Fibroblast of the conjunctiva (primary cell): ENCODE results near the gene TRAPPC10.
"Not testable (repeated sequence)": the region's sequence is repeated elsewhere in the genome, so short reads cannot be mapped to it uniquely, and the experiment has no call there.

Experiments used
- DNase-seq: peaks from one replicate; pipeline ENCODE4 v3.0.0-alpha.2; 2010; ENCODE audit warnings: low read depth

TRAPPC10 gene

DNA sequence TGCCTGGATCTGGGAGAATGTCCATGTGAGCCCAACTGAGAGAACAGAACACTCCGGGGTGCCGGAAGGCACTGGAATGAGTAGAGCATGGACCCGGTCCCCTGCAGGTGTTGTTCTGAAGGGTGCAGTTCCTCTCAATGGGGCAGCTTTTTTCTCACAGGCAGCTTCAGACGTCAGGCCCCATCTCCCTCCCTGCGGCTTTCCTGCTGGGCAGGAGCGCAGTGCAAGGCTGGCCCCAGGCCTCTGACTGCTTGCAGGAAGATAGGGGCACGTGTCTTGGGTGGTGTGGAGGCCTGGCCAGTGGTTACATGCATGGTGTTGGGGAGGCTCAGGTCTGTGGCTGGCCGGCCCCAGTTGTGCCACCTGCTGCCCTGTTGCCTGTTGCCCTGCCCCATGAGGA is 131.9 kb downstream of the TRAPPC10 start:
- not testable (repeated sequence) for DNase-seq

DNA sequence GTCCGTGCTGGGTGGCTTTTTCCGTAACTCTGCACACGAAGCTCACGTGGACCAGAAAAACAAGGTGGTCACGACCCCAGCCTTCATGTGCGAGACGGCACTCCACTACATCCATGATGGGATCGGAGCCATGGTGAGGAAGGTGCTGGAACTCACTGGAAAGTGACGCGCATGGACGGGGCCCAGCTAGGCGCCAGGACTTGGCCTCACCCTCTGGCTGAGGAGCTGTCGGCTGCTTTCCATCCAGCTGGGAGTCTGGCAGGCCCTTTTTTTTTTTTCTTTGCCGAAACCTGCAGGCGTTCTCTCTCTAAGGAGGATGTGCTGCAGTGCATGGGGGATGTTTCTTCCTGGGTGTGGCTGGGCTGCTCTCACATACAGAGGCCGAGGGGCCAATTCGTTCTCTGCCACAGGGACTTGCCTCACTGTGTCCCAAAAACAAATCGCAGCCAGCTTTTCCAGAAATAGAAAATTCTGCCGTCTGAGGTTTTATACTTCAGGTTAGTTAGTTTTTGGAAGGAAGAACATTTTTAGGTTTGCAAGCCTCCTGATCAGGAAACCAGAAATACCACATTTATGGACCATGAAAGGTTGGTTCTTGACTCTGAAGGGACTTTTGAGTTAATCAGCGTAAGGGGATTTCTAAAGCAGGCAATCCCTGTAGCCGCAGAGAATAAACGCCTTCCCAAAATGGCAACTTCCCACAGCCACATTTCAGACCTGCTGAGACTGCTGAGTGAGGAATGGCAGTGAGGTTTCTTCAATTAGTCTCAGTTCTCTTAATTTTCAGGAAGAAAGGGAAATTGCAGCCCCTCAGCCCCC is 132.9 kb downstream of the TRAPPC10 start:
- DNase-seq, result not testable (repeated sequence)

DNA sequence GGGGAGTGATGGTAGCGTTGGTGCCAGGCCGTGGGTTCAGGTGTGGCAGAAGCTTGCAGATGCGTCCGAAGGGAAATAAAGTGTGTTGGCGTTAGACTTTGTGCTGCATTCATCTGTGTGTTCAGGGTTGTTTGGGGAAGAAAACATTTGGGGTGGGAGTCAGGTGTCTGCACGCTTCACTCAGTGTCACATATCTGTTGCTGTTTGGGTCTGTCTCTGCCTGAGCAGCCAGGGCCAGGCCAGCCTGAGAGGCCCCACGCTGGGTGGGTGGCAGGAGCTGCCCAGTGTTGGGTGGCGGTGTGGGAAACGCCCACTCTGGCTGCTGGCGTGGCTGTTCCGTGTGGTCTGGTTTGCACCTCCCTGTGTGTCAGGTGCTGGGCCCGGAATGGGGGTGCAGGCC is 133.5 kb downstream of the TRAPPC10 start:
- not testable (repeated sequence) for DNase-seq

DNA sequence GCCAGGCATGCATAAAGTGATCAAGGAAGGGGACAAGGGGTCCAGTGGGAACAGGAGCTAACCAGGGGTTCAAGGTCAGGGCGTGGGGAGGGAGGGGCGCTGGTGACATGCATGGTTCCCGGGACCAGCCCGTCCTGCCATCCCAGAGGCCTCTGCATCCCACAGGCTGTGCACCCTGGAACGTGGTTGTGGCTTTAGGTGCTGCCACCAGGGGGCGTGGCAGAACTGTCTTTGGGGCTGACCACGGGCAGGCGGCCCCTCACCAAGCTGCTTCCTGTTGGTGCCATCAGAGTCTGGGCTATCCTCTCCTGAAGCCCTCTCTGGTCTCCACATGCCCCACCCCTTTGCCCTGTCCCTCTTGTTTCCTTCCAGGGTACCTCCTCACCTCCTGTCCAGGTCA is 135.0 kb downstream of the TRAPPC10 start:
- not testable (repeated sequence) for DNase-seq

DNA sequence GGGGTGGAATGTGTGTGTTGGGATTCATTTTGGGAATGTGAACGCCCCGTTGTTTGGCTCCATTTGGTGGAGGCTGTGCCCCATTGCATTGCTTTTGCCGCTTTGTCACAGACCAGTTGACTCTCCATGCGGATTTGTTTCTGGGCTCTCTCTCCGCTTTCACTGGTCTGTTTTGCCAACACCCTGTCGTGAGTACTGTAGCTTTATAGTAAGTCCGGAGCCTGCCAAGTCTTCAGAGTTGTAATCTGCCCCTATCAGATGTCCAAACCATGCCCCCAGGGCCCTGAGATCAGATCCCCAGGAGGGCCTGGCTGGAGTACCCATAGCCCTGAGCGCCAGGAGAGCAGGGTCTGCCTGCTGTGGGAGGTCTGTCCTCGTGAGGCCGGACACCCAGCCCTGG is 138.1 kb downstream of the TRAPPC10 start:
- not testable (repeated sequence) for DNase-seq

DNA sequence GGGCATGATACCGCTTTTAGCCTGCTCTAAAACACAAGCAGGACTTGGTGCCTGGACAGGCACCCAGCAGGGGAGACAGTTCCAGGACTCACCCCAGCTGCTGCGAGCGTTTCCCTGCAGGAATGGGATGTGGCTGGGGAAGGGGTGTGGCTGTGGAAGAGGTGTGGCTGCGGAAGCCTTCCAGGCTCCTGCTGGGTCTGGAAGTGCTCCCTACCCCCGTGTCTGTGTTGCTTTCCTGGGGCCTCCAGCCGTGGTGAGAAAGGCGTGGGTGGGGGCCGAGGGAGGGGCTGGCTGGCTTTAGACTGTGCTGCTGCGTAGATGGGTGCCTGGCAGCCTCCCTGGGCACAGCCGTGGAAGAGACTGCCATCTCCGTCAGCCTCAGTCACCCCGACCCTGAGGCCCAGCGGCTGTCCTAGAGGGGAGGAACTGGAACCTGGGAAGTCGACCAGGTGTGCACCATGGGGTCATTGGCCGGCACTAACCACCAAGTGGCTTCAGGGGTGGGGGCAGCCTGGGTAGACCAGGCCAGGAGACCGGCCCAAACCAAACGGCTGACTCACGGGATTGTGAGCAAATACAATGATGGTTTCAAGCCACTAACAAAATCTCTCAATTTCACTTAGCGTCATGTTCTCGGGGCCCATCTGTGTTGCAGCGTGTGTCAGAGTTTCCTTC is 141.2 kb downstream of the TRAPPC10 start:
- DNase-seq, result not testable (repeated sequence)

DNA sequence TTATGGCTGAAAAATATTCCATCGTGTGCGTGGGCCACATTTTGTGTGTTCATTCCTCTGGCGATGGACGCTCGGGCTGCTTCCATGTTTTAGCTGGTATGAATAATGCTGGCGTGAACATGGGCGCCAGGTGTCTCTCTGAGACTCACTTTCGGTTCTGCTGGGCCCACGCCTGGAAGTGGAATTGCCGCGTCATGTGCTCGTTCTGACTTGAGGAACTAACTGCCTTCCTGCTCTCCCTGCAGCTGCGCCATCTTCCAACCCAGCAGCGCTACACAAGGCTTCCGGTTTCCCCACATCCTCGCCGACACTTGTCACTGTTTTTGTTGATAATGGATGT is 141.8 kb downstream of the TRAPPC10 start:
- not testable (repeated sequence) for DNase-seq

DNA sequence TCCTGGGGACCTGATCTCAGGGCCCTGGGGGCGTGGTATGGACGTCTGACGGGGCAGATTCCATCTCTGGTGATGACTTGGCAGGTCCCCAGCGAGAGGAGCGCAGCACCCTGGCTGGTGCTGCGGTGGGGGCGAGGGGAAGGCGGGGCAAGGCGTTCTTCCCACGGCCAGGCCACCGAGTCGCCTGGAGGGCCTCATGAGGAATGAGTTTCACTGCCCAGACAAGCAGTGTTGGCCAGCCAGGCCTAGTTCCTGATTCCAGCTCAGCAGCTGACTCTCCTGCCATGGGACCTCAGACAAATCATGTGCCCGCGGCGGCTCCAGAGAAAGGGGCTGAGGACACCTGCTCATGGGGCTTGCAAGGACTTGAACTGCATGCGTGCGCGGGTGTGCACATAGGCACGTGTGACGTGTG is 142.7 kb downstream of the TRAPPC10 start:
- DNase-seq, result not testable (repeated sequence)

DNA sequence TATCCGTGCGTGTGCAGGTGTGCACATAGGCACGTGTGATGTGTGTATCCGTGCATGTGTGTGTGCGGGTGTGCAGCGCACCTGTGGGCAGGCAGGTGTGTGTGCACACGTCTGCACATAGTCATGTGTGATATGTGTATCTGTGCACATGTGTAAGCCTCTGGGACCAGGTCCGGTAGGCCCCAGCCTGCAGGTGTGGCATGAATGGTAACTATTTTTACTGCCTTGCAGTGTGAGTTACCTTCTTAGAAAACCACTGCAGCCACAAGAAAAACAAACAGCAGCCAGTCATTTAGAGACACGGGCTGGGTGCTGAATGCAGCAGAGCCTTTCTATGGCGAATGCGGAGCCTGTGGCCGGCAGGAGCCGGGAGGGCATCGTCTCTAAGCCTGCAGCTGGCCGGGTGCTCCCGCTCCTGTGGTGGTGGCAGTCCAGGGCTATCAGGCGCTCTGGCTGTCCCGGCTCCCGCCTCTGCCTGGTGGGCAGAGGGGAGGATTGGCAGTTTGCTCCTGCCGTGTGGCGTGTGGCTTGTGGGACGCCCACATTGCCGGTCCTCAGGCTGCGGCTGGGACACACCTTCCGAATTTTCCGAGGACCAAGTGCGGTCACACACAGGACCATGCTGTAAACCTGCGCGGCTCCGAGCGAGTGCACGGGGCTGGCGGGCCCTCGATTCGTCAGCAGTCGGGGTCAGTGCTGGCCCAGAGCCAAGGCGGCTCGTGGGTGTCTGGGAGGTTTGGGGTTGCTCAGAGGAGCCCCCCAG is 143.3 kb downstream of the TRAPPC10 start:
- not testable (repeated sequence) for DNase-seq

DNA sequence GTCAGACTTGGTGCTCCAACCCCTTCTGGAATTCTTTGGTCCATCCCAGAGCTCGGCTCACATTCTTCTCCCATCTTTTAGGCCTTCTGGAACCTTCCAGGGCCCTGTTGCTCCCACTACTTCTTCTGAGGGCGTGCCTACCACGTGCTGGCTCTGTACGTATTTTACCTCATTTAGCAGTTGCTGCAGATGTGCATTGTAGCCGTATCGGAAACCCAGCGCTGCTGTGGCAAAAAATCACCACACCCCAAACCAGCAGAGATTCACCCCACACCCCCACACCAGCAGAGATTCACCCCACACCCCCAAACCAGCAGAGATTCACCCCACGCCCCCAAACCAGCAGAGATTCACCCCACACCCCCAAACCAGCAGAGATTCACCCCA is 143.9 kb downstream of the TRAPPC10 start:
- not testable (repeated sequence) for DNase-seq
